ENCODE results near the gene PYROXD2.
"Not testable (repeated sequence)": the region's sequence is repeated elsewhere in the genome, so short reads cannot be mapped to it uniquely, and the experiment has no call there.

PYROXD2 gene

GRCh38 chr10:98364432-98365102 is 50.4 kb downstream of the PYROXD2 start:
- no peak for DNase-seq

- DNase-seq = no peak
Observed at GRCh38 chr10:98363220-98363619, 51.8 kb downstream of the PYROXD2 start.

GRCh38 chr10:98361131-98362025 is 53.6 kb downstream of the PYROXD2 start:
- peak; percentile 79 for DNase-seq

- DNase-seq = no peak
Observed at GRCh38 chr10:98357194-98357822, 57.7 kb downstream of the PYROXD2 start.

DNA sequence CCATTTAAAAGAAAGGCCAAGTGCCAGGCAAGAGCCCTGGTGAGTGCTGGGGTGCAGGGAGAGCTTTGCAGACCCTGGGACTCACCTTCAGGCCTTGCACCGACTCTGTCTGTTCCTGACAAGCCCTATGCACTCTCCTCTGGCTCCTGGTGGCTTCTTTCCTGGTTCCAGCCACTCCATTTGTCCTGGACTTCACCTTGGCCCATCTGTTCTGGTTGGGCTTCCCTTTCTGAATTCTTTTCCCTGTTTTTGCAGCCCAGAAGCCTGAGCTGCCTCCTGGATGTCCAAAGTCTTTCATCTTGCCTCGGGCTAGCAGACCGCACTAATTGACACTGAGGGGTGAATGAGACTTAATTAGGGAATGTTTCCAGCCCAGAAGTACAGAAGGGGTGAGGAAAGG is 60.5 kb downstream of the PYROXD2 start:
- DNase-seq = no peak

- DNase-seq = no peak
Observed at GRCh38 chr10:98353170-98353569, 61.8 kb downstream of the PYROXD2 start.

- no peak for DNase-seq
Observed at GRCh38 chr10:98351831-98352402, 63.1 kb downstream of the PYROXD2 start.

DNA sequence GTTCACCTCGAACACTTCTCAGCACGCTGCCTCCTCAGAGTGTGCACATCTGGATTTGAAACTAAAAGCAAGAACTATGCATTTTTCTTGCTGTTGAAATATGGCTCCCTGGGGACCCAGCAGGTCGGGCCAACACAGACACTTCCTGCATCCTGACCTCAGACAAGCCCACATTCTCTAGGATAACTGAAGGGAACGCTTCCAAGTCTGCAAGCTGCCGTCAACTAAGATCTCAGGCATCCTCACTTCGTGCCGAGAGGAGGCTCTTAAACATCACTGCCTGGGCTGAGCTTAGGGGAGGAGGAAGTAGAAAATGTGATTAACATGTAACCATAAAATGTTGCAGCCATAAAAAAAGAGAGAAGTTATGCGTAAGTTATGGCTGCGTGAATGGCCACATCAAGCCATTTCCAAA is 65.5 kb downstream of the PYROXD2 start:
- DNase-seq = no peak

DNA sequence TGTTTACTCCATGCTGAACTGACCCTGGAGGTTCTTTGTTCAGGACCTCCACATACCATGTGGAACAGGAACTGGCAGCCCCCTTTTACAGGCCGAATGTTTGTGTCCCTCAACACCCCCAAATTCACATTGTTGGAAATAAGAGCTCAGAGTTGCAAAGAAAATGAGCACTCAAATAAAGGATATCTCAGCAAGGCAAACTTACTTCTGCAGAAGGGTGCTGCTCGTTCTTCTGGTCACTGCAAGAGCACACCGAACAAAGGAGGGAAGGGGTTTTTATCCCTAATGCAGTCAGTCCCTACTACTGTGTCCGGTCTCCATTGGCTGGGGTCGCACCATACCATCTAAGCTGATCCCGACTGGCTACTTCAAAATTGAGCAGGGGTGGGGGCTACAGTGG is 68.1 kb downstream of the PYROXD2 start:
- no peak for DNase-seq

DNA sequence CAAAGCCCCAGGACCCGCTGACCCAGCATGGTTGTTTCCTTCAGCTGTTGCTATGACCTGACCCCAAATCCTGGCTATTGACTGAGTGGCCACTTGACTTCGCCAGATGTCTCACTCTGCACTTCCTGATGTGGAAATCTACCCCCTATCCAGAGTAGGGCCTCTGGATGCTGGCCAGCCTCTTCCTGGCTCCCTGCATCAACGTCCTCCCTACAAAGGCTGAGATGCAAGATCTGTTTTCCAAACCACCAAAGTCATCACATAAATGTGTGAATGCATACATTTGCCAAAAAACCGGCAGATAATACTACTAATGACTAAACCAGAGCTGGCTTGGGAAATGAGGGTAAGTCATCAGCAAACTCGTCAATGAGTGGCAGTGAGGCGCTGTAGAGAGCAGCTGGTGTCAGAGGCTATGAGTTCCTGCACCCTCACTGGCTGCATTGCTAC is 70.4 kb downstream of the PYROXD2 start:
- DNase-seq = no peak

GRCh38 chr10:98341701-98342100 is 73.3 kb downstream of the PYROXD2 start:
- not testable (repeated sequence) for DNase-seq

DNA sequence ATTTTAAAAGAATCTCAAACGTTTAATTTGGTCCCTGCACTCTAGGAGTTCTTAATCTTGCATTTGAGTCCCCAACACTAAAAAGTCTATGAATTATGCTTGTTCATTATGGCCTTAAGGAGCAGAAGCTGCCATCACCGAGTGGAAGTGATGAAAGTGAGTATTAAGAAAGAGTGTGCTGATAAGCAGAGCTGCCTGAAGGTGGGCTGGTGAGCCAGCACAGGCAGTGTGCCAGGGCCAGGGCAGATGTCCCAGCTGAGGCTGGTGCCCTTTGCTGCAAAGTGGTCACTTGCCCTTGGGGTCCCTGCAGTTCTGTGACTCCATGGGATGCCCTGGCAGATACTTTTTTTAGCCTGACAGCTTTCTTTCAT is 74.1 kb downstream of the PYROXD2 start:
- no peak for DNase-seq

- no peak for DNase-seq
Observed at GRCh38 chr10:98340261-98340939, 74.6 kb downstream of the PYROXD2 start.

- peak; percentile 22 for DNase-seq
Observed at GRCh38 chr10:98339799-98340198, 75.2 kb downstream of the PYROXD2 start.

- no peak for DNase-seq
Observed at GRCh38 chr10:98338896-98339295, 76.1 kb downstream of the PYROXD2 start.

DNA sequence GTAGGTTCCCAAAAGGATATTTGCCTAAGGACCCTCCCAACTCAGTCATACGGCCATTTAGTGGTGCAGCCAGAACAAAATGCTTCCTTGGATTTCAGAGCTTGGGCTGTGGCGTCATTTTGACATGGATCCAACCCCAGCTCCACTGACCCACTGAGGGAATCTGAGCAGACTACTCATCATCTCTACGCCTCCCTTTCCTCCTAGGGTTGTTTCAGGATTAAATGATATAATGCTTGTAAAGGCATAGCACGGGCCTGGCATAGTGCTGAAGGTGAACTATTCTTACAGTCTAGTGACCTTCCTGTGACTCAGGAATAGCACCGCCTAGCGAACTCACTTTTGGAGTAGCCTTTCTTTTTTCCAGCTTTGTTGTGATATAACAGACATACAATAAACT is 76.7 kb downstream of the PYROXD2 start:
- DNase-seq = no peak

GRCh38 chr10:98337484-98337883 is 77.5 kb downstream of the PYROXD2 start:
- no peak for DNase-seq
